ENCODE measurements around the gene ARL5C. TPM values are rescaled to one million over a fixed set of nuclear protein-coding genes. Genes with fewer than 3 reads are reported as not detected.

ARL5C gene
- total RNA-seq, 3 donors from 2014 or later, result not detected

GRCh38 chr17:39197380-39198185 lies 31.6 kb upstream of the ARL5C start, which contains the start of gene CACNB1:
CACNB1 (minus strand) TSS chr17:39197669; CDS start chr17:39197495, 174 bp downstream.
- H3K4me1 Mint-ChIP-seq (ENCODE audit: low read depth), result peaks cover 52% of the 10 kb centered on the region
- H3K36me3 Mint-ChIP-seq (ENCODE audit: insufficient read depth), result peaks cover 22% of the 10 kb centered on the region
- ATAC-seq, result peak; percentile 59 to 62
- peak within 1 kb of the TSS; percentile 99 for H3K4me3 Mint-ChIP-seq
- peak; percentile 56 for DNase-seq
- no peaks in the 10 kb centered on the region for H3K27me3 Mint-ChIP-seq (ENCODE audit: low read depth)
- H3K9me3 Mint-ChIP-seq, result no peaks in the 10 kb centered on the region

- peaks cover 18% of the 10 kb centered on the region for H3K36me3 Mint-ChIP-seq (ENCODE audit: insufficient read depth)
- ATAC-seq, result peak; percentile 0 to 1
- H3K4me3 Mint-ChIP-seq, result peak overlapping the region; percentile 99
- H3K4me1 Mint-ChIP-seq (ENCODE audit: low read depth), result peaks cover 44% of the 10 kb centered on the region
- no peak for DNase-seq
- H3K9me3 Mint-ChIP-seq, result no peaks in the 10 kb centered on the region
- H3K27me3 Mint-ChIP-seq (ENCODE audit: low read depth), result no peaks in the 10 kb centered on the region
Measured at GRCh38 chr17:39196808-39197291, 30.9 kb upstream of the ARL5C start.

- peak overlapping the region; percentile 75 for H3K4me3 Mint-ChIP-seq
- no peak for ATAC-seq
- H3K27me3 Mint-ChIP-seq (ENCODE audit: low read depth), result no peaks in the 10 kb centered on the region
- no peak for DNase-seq
- H3K36me3 Mint-ChIP-seq (ENCODE audit: insufficient read depth), result peaks cover 14% of the 10 kb centered on the region
- peaks cover 42% of the 10 kb centered on the region for H3K4me1 Mint-ChIP-seq (ENCODE audit: low read depth)
- H3K9me3 Mint-ChIP-seq, result no peaks in the 10 kb centered on the region
Measured at GRCh38 chr17:39196241-39196807, 30.4 kb upstream of the ARL5C start.

- Mint-ChIP-seq H3K36me3 (ENCODE audit: insufficient read depth) (peaks cover 7% of the 10 kb centered on the region), H3K9me3 (no peaks in the 10 kb centered on the region), H3K27me3 (ENCODE audit: low read depth) (no peaks in the 10 kb centered on the region), H3K4me1 (ENCODE audit: low read depth) (peaks cover 39% of the 10 kb centered on the region), H3K4me3 (peak overlapping the region; percentile 75)
- DNase-seq (no peak), ATAC-seq (no peak)
Measured at GRCh38 chr17:39195568-39196160, 29.7 kb upstream of the ARL5C start.

- Mint-ChIP-seq H3K9me3 (no peaks in the 10 kb centered on the region), H3K36me3 (ENCODE audit: insufficient read depth) (peaks cover 3% of the 10 kb centered on the region), H3K4me1 (ENCODE audit: low read depth) (peaks cover 39% of the 10 kb centered on the region), H3K27me3 (ENCODE audit: low read depth) (no peaks in the 10 kb centered on the region), H3K4me3 (no peak overlapping the region)
- ATAC-seq, result no peak
- DNase-seq, result no peak
Measured at GRCh38 chr17:39194985-39195524, 29.1 kb upstream of the ARL5C start.

GRCh38 chr17:39194089-39194984 lies 28.4 kb upstream of the ARL5C start:
- H3K4me3 Mint-ChIP-seq, result no peak overlapping the region
- peaks cover 33% of the 10 kb centered on the region for H3K4me1 Mint-ChIP-seq (ENCODE audit: low read depth)
- ATAC-seq (no peak), DNase-seq (no peak)
- H3K27me3 Mint-ChIP-seq (ENCODE audit: low read depth), result no peaks in the 10 kb centered on the region
- peaks cover 3% of the 10 kb centered on the region for H3K36me3 Mint-ChIP-seq (ENCODE audit: insufficient read depth)
- no peaks in the 10 kb centered on the region for H3K9me3 Mint-ChIP-seq

GRCh38 chr17:39193346-39193745 lies 27.4 kb upstream of the ARL5C start:
- Mint-ChIP-seq H3K27me3 (ENCODE audit: low read depth) (no peaks in the 10 kb centered on the region), H3K4me3 (no peak overlapping the region)

GRCh38 chr17:39192901-39193300 lies 26.9 kb upstream of the ARL5C start:
- ATAC-seq, result no peak
- H3K9me3 Mint-ChIP-seq, result no peaks in the 10 kb centered on the region
- H3K36me3 Mint-ChIP-seq (ENCODE audit: insufficient read depth), result peaks cover 4% of the 10 kb centered on the region
- DNase-seq, result no peak
- no peaks in the 10 kb centered on the region for H3K27me3 Mint-ChIP-seq (ENCODE audit: low read depth)
- H3K4me3 Mint-ChIP-seq, result no peak overlapping the region
- H3K4me1 Mint-ChIP-seq (ENCODE audit: low read depth), result peaks cover 19% of the 10 kb centered on the region

More at GRCh38 chr17:39193346-39193745, 27.4 kb upstream of the ARL5C start:
- Mint-ChIP-seq H3K36me3 (ENCODE audit: insufficient read depth) (peaks cover 4% of the 10 kb centered on the region), H3K4me1 (ENCODE audit: low read depth) (peaks cover 23% of the 10 kb centered on the region), H3K9me3 (no peaks in the 10 kb centered on the region)
- ATAC-seq (no peak), DNase-seq (no peak)

GRCh38 chr17:39191750-39192510 lies 26.0 kb upstream of the ARL5C start:
- ATAC-seq, result no peak
- H3K36me3 Mint-ChIP-seq (ENCODE audit: insufficient read depth), result peaks cover 4% of the 10 kb centered on the region
- peaks cover 19% of the 10 kb centered on the region for H3K4me1 Mint-ChIP-seq (ENCODE audit: low read depth)
- DNase-seq, result no peak
- no peak overlapping the region for H3K4me3 Mint-ChIP-seq
- no peaks in the 10 kb centered on the region for H3K27me3 Mint-ChIP-seq (ENCODE audit: low read depth)
- no peaks in the 10 kb centered on the region for H3K9me3 Mint-ChIP-seq

- Mint-ChIP-seq H3K9me3 (no peaks in the 10 kb centered on the region), H3K4me1 (ENCODE audit: low read depth) (no peaks in the 10 kb centered on the region)
Measured at GRCh38 chr17:39187152-39187830, 21.3 kb upstream of the ARL5C start.

GRCh38 chr17:39186481-39187002 lies 20.6 kb upstream of the ARL5C start:
- Mint-ChIP-seq H3K27me3 (ENCODE audit: low read depth) (no peaks in the 10 kb centered on the region), H3K4me1 (ENCODE audit: low read depth) (no peaks in the 10 kb centered on the region), H3K9me3 (no peaks in the 10 kb centered on the region), H3K36me3 (ENCODE audit: insufficient read depth) (peaks cover 11% of the 10 kb centered on the region), H3K4me3 (no peak overlapping the region)
- ATAC-seq (no peak), DNase-seq (no peak)

More at GRCh38 chr17:39187152-39187830, 21.3 kb upstream of the ARL5C start:
- no peak overlapping the region for H3K4me3 Mint-ChIP-seq
- H3K27me3 Mint-ChIP-seq (ENCODE audit: low read depth), result no peaks in the 10 kb centered on the region
- DNase-seq (no peak), ATAC-seq (no peak)
- peaks cover 12% of the 10 kb centered on the region for H3K36me3 Mint-ChIP-seq (ENCODE audit: insufficient read depth)

GRCh38 chr17:39183720-39184119 lies 17.8 kb upstream of the ARL5C start:
- H3K9me3 Mint-ChIP-seq, result no peaks in the 10 kb centered on the region
- peaks cover 11% of the 10 kb centered on the region for H3K36me3 Mint-ChIP-seq (ENCODE audit: insufficient read depth)
- H3K4me3 Mint-ChIP-seq, result no peak overlapping the region
- ATAC-seq (no peak), DNase-seq (no peak)
- H3K4me1 Mint-ChIP-seq (ENCODE audit: low read depth), result no peaks in the 10 kb centered on the region
- H3K27me3 Mint-ChIP-seq (ENCODE audit: low read depth), result no peaks in the 10 kb centered on the region

Measured in activated T-cell treated with anti-CD3 and anti-CD28 coated beads, Interleukin-2, amount 50 U/mL, for 4 hours (primary cell).